Right lobe of liver (tissue), 4 donors: ENCODE results near the gene CNTNAP1.

Experiments used
- CTCF ChIP-seq, 4 donors: fragments of 200-600 bp in 3 of 4; fragments of 450-650 bp in 1 of 4; IDR thresholded peaks; one replicate each; pipeline versions ENCODE4 v1.5.1 to v1.8.0; 2016 to 2022; ENCODE audit warnings: antibody characterized with exemption in 4 of 4, mild to moderate bottlenecking in 2 of 4
- POLR2A ChIP-seq: fragments of 450-650 bp; IDR thresholded peaks from one replicate; pipeline ENCODE4 v1.6.1; 2017; ENCODE audit warnings: antibody characterized with exemption, mild to moderate bottlenecking
- donor health status: DM: no; HTN: no; CAD: no.
- donor health status: DM: no; HTN: no; CAD: no.
- donor health status: DM: no; HTN: yes; CAD: no.

- no peak for TF ChIP-seq CTCF (IDR thresholded peaks at IDR 0.05)
- no peak for TF ChIP-seq POLR2A
These were observed 42.2 kb upstream of the CNTNAP1 start for GRCh38 chr17:42640121-42640520.
